Camera-type eye (tissue), 1 donor: ENCODE data around the gene VPS26C. TPM values are rescaled to one million over a fixed set of nuclear protein-coding genes. Genes with fewer than 3 reads are reported as not detected.

Experiments
- total RNA-seq: library from RNA; depleted of rRNA; stranded (reverse); fragments of >200 nt; gene quantifications from one replicate; pipeline ENCODE4 v1.2.3, GENCODE V29; 2014

The VPS26C gene
- 69.5 TPM for total RNA-seq

DNA sequence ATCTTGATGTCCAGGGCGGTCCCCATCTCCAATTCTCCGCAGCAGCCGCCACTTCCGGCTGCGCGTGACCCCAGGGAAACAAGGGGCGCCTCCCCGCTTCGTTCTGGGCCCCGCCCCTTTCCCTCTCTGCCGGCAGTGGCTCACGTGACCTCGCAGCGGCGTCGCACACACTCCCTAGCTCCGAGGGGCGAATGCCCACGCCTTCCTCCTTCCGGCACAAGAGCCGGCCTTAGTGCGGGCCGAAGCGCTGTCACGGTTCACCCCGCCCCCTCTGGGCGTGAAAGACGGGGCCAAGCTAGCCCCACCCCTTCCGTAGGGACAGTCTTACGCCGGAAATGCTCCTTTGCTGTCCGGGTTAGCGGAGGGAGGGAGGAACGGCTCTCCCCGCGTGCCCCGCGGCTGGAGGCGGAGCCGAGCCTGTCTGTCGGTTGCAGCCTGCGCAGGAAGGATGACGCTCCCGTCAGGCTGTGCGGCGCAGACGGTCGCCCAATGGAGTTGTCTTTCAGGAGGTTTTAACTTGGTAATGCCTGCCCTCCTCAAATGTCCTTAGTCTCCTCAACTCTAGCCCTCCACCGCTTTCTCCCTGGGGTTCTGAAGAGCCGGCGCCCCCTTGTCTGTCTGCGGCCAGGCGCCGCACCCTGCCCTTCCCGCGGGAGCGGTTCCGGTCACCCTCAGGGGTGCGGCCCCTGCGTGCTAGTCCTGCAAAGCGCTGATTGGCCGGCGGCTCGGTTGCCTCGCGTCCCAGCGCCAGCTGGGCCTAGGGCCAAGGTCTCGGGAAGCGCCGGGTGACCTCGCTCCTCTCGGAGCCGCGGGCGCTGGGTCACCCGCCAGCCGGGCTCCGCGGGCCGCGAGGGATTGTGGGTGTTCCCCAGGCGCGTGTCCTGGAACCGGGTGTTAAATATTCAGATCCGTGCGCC lies at the start of gene VPS26C:
Gene VPS26C (minus strand): TSS at position 66 of the 917 bp plus-strand sequence. CDS start 40 bp downstream, at position 26.

Other genes with a start within 250 kb of the VPS26C start
- gene PIGP, start 194.3 kb downstream of the VPS26C start, total RNA-seq, result 11.1 TPM
- 691 TPM for gene TTC3, start 194.1 kb downstream of the VPS26C start, total RNA-seq
- 179 TPM for gene DYRK1A, start 99.4 kb upstream of the VPS26C start, total RNA-seq